Fibroblast of peridontal ligament (primary cell): ENCODE results near the gene FHIT.
"Not testable (repeated sequence)": the region's sequence is repeated elsewhere in the genome, so short reads cannot be mapped to it uniquely, and the experiment has no call there.

ENCODE experiments used
- DNase-seq: peaks from one replicate; pipeline ENCODE4 v3.0.0-alpha.2; 2010; ENCODE audit errors: extremely low read depth

The FHIT gene

DNA sequence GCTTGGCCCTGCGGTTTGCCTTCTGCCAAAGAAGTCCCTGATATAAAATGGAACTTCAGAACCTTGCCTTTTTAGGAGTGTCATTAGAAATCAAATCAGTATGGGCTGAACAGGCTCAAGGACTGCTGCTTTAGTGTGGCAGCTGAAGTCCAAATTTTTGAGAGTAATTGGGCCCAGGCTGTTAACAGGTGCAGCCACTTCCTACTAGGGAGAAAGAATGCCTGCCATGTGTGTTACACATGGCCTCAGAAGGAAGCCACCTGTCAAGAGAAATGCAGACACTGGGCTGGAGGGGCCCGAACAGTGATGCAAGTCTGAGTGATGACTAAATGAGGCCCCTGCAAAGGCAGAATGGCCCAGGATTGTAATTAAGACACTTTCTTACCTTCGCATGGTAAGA is 1414.7 kb downstream of the FHIT start:
- DNase-seq, result no peak

DNA sequence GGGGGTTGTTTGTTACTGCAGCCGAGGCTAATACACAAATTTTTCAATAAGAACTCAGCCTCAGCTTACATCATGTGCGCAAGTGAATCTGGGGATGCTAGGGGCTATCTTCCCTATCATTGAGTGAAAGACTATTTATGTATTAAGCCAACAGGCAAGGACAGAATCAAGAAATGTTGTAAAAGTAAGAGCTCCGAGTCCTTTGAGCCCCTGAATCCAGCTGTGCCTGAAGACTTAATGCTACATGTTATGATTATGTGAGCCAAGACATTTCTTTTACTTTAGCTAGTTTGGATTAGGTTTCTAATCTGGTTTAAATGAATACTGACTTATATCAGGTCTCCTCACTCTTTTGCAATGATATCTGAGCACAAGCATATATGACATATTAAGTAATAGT is 1418.5 kb downstream of the FHIT start:
- DNase-seq, result no peak

DNA sequence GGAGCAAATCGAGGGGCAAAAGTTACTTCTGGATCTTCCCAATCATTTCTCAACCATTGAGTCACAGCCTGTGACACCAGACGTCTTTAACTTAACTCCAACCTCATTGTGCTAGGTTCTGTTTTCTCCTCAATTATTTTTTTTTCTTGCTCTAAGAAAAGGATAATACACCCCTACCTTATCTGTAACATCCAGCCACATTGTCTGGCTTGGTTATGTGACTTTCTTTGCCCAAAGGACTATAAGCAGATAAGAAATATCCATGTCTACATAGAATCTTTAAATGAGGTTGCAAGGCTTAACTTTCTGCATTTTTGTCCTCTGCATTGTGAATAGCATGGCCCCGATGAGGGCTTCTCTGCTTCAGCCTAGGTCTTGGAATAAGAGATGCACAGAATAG is 1419.0 kb downstream of the FHIT start:
- no peak for DNase-seq

DNA sequence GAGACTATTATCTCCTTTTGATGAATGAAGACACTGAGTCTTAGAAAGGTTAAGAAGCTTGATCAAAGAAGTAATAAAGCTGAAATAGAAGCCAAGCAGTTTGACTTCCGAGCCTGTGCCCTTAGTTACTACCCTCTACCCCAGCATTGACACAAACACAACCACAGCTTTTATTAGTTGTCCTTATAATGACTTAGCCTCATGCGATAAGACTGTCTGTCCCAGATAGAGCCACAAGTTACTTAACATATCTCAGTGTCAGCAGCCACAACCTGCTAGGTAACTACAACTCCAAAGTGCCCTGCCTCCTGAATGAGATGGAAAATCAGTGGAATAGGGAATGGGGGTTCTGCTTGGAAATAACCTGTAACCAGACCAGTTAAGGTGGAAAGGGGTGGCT is 1419.9 kb downstream of the FHIT start:
- DNase-seq, result no peak

DNA sequence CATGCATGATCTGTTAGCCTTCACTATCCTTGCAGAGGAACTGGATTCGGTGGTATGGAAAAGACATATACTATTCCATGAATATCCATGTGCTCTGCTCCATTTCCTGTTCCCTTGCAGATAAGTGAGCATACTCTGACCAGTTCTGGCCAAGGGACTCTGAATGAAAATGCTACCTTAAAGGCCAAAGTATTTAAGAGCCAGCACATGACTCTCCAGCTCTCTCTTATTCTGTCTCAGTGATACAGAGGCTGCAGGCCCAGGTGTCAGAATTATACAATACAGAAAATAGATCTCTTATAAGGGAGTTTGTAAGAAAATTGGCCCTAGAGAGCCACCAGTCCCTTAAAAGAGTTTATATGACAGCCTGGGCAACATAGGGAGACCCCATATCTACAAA is 1421.7 kb downstream of the FHIT start:
- no peak for DNase-seq

DNA sequence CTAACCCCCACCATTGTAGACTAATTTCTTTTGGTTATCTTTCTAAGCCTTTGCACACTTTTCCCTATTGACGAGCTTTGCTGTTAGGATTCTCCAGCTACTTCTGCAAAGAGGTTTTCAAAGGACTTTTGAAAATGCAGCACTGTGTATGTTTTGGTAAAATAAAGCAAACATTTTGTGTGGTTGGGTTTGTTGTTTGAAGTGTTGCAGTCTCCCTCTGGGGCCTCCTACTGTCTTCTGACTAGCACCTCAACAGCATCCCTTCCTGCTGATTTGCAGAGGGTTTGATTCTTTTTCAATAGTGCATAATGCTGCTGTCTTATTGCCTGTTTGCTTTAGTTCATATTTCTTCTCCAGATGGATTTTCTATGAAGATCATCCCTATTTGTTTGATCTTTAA is 1426.4 kb downstream of the FHIT start:
- no peak for DNase-seq

DNA sequence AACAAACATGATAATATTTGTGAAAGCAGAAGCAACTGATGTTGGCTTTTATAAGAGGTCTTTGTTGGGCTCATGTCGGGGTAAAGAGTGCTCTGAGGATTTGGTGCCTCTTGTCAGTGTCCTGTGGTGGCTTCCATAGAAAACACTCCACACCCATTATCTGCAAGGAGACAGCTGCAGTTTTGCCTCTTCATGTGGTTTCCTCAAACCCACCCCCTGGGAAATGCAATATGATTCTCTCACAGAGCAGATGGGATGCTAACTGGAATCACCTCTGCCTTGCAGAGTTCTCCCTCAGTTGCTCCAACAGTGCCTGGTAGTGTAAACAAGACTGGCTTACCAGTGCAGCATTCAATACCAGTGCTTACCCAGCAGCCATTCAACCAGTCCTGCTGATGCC is 1430.0 kb downstream of the FHIT start:
- DNase-seq, result no peak

DNA sequence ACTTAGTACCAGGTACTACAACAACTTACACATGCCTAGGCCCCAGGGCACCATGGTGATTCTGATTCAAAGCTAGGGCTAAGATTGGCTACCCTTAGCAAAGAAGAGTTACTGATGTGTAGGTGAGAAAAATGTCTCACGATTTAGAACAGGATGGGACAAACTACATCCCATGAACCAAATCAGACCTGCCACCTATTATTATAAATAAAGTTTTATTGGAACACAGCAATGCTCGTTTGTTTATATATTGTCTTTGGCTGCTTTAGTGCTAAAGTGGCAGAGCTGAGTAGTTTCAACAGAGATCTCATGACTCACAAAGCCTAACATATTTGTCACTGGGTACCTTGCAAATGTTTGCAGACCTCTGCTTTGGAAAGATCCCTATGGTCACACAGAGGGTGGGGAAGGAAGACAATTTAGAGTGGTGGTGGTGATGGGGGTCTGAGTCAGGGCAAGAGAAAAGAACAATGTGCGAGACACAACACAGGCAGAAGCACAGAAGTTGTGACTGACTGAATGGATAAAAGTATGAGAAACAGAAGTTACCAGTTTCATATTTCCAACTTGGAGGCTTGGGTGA is 1430.8 kb downstream of the FHIT start:
- DNase-seq, result peak; percentile 29

DNA sequence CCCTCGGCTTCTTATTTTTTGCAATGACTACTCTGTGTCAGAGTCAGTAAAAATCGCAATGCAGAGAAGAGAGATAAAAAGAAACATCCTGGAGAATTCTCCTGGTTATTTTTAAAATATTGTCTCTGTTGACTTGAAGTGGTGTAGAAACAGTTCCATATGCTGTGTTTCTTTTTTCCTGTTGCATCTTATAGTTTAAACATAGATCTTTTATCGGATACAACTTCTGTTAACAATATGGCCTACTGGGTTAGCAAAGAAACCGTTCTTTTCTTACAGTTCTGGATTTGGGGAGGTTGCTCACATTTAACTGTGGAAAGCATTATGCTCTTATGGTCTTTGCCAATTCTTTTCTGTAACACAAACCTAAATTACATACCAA is 1432.3 kb downstream of the FHIT start:
- peak; percentile 26 for DNase-seq

DNA sequence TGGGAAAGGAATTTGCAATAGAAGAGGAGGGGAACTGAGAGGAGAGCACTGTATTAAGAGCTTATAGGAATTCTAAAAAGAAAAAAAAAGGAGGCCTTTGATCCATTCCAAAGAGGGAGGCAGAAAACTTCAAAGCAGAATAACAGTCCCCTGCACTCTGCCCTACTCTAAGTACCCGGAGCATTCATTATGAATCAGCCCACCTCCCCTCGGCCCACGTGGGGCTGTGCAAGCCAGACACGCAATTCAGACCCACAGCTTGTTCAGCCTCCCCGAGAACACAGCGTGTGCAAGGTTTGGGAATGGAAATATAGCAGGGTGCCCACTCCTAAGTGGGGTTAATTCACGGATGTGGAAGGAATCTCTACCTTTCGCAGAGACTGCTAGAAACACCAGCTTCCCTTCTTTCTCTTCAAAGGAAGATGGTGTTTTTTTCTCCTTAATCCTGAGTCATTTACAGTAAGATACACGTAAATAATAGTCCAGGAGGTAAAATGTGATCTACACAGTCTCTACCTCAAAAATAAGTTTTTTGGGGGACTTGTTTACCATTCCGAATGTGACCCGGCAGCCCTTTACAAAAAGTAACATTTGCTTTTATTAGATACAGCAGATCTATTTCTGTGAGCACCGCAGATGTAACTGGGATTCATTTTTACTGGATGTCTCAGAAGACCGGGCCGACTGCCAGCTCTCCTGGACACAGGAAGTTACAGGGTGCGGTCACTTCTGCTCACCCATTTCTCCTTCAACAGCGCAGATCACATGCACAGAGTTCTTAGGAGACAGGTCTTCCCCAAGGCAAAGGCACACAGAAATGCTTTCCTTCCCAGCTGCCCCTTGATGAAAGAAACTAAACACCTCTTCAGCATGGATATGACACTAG is 1433.0 kb downstream of the FHIT start:
- DNase-seq, result peak; percentile 90

DNA sequence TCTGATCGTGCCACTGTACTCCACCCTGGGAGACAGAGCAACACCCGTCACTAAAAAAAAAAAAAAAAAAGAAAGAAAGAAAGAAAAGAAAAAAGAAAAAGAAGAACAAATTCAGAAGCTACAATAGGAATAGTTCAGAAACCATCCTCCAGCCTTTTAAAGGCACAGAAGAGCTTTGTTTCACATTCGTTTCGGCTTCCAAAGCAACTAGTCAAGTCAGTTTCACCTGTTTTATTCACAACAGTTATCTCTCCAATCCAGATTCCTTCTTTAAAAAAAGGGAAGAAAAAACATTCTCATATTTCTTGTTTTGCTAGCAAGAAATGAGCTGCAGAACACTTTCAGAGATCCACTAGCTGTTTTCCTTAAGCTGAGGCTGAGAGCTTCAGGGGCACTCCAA is 1433.7 kb downstream of the FHIT start:
- peak; percentile 18 for DNase-seq

DNA sequence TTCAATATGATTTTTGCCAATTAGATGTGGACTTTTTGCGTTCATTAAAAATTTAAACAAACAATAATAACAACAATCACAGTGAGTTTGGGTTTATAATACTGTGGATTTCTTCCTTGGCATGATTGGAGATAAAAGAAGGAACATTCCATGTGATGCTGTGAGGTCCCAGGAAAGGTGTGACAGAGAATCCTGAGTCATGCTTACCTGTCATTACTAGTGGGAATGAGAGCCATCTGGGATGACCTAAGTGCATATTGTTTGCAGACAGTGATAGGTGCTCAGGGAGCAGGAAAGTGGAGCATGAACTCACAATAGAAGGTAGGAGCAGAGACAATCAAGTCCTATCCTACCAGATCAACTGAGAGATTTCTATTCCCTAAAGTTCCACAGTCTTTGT is 1434.9 kb downstream of the FHIT start:
- no peak for DNase-seq

DNA sequence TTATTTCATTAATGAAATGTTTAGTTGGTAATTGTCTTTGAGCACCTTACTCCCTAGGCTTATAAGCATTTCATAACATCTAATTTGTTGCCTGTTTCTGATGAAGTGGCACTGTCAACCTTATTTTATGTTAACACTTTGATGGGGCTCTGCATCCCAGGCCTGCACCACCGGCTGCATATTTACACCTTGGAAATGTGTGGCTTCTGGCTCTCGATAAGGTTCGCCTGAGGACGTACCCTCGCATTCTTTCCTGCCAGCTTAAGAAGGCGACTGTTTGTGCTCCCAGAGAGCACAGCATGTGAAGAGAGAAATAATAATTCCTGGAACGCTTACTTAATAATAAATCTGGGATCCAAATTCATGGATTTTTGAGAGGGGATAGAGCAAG is 1438.1 kb downstream of the FHIT start:
- DNase-seq, result no peak

DNA sequence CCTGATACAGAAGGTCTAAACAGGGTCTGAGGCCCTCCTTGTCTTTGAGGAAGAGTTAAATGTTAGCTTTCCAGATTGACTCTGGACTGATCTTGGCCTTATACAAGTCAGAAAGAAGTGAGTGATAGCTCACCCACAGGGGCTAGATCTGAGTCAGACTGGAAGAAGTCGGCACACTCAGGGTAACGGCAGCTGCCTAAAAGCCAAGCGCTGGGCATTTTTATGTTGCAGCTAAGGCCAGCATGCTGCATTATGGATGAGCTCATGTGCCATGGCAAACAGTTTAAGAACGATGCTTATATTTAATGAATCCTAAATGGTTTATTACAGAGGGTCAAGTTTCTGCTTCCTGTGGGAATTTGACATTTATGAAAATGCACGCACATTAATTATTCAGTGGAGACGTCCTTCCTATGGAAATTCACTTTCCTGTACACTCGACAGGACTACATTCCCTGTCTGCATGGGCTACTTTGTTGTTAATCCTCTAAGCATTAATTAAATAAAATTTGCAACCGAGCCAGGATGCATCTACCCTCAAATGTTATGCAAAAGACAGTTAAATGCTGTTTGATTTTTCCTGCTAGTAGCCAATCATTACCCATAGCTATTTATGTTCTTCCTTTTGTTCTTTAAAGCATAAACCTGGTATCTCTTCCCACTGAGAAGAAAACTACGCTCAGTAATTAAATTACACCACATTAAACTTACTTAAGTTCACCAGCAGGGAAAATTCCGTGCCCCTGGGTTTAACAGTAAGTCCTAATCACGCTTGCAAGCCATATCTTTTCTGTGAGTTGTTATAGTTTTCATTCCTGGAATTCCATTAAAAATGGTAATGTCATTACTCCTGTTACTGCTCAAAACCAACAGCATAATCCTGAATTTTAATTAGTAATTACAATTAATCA is 1438.8 kb downstream of the FHIT start:
- no peak for DNase-seq

DNA sequence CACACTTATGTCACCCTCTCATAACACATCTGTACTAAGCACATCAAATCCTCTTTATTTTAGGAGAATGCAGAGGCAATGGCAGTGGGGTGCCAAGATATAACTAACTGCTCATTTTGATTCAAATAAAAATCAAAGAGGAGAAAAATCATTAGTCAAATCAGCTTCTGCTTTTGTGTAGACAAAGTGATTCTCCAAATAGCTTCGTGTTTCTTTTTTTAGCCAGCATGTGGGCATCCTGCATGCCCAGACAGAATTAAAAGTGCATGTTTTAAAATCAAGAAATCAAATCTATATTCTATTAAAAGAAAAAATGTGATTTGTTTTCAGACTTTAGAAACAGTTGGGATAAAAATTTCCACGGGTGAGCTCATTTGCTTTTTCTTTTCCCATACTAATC is 1440.1 kb downstream of the FHIT start:
- no peak for DNase-seq

DNA sequence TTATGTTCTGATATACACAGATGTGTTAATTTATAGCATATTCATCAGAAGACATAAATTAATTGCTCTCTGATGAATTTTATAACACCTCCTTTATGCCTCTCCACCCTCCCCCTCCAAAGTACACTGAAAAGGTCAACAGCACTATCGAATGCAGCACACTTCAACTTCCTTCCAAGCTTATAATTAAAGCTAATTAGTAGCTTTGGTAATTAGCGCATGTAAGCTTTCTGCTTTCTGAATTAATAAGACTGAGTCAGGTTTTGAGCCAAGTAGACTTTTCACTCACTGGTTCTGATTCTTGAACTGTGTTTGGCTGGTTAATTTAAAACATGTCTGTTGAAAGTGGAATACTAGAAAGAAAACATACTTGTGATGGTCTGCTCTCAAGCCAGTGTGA is 1440.6 kb downstream of the FHIT start:
- DNase-seq, result peak; percentile 24

DNA sequence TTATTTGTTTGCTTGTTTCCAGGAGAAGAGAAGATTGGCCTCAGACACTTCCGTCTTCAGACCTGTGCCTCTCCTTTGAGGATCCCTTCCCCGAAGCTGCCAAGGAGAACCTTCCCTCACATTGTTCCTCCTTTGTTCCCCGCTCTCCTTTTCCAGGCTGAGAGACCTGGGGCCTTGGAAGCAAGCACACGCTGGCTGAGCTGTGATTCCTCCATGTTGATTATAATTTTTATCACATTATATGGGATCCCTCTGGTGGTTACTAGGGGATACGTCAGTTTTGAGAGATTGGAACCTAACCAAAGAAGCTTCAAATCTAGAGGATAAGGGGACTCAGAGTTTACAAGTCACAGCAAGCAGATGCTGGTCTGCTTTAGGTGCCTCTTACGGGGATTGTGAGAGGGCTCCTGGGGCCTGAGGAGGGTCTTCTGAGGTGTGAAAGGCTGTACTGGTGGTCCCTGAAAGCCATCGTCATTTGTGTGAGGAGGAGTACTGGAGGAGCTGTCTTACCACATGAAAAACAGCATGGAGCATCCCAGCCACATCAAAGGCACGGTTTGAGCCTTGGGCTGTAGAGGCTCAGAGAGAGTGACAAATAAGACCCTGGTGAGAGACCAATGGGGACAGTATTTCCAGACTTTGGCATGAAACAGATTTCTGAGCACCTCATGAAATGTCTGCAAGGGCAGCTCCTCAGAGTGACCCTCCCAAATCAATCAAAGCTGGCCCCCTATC is 1441.4 kb downstream of the FHIT start:
- DNase-seq, result peak; percentile 77

DNA sequence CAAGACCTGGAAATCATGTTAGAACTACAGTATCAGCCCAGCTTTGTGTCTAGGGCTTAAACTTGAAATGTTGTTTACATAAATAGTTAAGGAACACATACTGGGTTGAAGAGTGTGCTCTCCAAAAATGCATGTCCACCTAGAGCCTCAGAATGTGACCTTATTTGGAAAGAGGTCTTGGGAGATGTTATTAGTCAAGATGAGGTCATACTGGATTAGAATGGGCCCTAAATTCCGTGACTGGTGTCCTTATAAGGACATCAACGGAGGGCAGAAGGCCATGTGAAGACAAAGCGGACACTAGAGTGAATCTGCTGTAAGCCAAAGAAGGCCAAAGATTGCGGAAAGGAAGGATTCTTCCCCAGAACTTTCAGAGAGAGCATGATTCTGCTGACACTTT is 1442.2 kb downstream of the FHIT start:
- peak; percentile 49 for DNase-seq

DNA sequence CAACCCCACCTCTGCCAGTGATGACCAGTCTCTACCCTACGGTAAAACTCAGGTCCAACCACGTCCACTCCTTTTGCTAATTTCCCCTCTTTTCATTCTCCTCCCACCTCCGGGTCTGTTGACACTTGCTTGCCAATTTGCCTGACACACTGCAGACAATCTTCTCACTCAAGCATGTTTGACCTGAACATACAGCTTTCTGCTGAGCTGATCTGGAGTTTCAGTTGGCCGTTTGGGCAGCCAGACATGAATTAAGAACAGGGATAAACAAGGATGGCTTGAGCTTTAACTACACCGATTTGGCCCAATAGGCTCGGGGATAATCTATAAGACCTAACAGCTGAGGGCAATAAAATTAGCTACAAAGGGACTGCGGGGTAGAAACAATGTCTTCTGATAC is 1442.8 kb downstream of the FHIT start:
- DNase-seq, result no peak

DNA sequence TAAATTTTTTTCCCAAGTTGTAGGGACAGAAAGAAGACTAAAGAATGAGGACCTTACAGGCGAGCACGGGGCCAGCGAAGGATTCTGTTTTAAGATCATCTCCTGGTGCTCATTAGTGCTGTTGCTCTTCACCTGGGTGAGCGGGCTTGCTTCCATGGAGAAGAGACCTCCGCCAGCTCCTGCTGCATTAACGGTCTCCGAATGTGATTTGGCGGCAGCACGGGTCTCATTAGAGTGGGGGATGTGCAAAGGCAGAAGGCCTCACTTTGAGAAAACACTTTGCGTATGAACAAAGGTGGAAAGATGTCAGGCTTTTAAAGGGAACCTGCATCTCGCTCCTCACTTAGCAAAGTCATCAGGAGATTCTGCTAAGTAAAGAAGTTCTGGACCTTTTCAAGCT is 1448.0 kb downstream of the FHIT start:
- DNase-seq, result no peak

DNA sequence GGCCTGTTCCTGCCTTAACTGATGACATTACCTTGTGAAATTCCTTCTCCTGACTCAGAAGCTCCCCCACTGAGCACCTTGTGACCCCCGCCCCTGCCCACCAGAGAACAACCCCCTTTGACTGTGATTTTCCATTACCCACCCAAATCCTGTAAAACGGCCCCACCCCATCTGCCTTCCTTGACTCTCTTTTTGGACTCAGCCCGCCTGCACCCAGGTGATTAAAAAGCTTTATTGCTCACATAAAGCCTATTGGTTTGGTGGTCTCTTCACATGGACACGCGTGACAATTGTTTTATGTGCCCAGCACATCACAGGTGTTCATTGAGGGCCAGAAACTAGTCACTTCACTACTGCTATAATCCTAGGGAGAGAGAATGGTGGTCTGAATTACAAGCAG is 1448.8 kb downstream of the FHIT start:
- DNase-seq, result not testable (repeated sequence)

DNA sequence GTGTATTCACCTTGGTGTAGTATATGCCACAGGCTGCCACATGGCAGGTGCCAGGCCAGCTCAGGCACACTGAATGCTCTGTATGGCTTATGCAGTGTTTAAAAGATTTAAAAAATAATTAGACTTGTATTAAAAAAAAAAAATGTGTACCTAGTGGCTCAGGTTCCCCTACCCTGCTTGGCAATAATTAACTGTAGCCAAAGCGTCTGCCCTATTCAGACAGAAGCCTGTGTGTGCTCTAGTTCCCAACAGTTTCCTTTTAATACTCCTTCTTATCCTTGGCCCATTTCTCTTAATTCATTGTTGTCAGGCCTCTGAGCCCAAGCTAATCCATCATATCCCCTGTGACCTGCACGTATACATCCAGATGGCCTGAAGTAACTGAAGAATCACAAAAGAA is 1449.2 kb downstream of the FHIT start:
- no peak for DNase-seq
